Ureter (tissue), 1 donor: ENCODE results near the gene GLIS1. TPM values are rescaled to one million over a fixed set of nuclear protein-coding genes. Genes with fewer than 3 reads are reported as not detected.

Experiments
- DNase-seq: peaks from one replicate; pipeline ENCODE4 v3.0.0-alpha.2; 2020; ENCODE audit warnings: low spot score
- total RNA-seq: library from RNA; stranded (reverse); gene quantifications from one replicate; pipeline ENCODE4 v1.2.4, GENCODE V29; 2023
- donor health status: DM: yes; HTN: yes; CAD: no.

Gene GLIS1
- total RNA-seq, 1 donor from 2014 or later, result 2.7 TPM

DNA sequence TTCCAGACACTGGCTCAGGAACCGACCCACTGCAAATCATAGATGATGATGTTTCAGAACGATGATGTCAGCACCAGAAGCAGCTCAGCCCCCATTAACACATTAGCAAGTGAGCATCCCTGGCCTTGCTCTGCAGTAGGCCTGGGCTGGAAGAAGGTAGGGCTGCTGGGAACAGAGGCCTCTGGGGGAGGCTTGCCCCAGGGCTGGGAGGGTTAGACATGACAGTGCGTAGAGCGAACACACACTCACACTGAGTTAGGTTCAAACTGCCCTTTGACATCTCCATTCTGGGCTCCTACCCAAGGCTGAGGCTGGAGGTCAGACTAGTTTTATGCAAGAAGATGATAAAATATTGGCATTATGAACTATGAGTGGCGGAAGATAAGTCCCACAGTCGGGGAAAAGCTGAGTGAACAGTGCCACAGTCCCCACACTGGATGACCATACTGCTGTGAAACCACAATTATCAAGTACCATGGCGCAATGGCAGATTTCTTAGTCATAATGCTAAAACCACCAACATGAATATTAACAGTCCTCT is 188.7 kb downstream of the GLIS1 start:
- no peak for DNase-seq

GRCh38 chr1:53549781-53550180 is 189.2 kb downstream of the GLIS1 start:
- no peak for DNase-seq

- DNase-seq, result no peak
Measured at GRCh38 chr1:53549287-53549686, 189.7 kb downstream of the GLIS1 start.

DNA sequence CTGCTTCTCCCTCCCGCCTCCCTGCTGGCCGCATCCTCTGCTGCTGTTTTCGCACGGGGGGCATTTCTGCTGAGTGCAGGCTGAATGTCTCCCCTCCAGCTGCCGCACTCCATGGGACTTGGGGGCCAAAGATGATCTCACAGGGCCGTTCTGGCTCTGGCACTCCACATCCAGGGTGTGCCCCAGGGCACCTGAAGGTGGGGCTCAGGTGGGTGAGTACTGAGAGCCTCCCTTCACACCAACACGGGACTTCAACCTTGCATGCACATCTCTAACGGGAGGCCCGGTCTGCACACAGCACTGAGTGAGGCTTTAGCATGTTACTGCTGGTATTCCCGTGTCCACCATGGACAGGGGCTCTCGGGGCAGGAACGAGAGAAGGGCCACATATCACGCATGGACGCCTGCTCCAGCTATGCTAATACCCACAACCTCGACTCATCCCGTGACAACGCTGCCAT is 190.9 kb downstream of the GLIS1 start:
- DNase-seq, result no peak

DNA sequence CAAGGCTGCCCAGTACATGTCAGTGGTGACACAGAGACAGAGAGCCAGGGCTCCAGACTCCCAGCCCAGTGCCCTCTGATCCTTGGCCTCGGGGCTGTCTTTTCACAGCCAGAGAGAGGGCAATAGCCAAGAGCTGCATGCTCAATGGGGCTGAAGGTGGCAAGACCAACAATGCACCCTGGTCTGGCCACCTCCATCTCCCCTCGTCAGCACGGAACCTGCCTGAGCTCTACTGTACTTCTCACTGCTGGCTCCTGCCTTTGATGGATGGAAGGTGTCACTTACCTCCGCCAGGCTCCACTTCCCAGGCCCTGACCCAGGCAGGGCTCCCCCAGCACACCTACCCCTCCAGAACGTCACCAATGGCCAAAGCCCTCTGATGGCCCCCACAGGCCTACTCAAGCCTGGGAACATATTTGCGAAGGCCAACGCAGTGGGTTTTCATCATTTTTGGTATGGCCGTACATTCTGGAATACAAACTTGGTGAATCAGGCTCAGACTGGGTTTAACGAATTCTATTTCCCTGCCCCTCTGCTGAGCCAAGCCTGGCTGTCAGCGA is 191.7 kb downstream of the GLIS1 start:
- no peak for DNase-seq

GRCh38 chr1:53546409-53547155 is 192.4 kb downstream of the GLIS1 start:
- no peak for DNase-seq

- DNase-seq, result no peak
Measured at GRCh38 chr1:53545663-53546408, 193.1 kb downstream of the GLIS1 start.

DNA sequence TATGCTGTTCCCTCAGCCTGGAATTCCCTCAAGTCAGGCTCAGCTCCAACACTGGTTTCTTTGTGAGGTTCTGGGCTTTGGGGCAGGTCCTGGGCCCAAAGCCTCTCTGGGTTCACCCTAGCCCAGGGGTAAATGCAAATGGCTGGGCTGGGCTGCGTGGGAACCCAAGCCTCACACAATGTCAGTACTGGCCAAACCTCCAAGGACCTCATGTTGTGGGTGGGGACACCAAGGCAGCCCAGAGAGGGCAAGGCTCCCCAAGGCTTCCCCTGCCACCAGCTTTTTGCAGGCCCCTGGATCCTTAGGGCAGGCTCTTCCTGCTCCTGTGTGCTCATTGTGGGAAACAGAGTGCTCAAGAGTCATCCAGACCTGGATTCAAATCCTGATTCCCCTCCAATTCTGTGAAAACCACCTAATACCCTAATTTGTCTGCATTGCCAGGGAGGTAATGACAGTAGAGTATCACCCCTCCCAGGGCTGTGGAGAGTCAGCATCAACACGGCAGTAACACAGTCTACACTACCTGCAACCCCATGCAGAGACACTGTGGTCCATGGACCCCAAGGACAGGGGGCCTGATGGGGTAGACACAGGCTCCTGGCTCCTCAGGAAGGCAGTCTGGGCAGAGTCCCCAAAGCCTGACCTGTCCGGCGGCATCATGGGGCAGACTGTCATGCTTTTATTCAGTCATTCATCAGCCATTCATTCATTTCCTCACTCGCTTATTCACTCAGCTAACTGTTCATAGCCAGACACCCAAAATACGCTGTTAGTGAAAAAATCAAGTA is 194.0 kb downstream of the GLIS1 start:
- no peak for DNase-seq

DNA sequence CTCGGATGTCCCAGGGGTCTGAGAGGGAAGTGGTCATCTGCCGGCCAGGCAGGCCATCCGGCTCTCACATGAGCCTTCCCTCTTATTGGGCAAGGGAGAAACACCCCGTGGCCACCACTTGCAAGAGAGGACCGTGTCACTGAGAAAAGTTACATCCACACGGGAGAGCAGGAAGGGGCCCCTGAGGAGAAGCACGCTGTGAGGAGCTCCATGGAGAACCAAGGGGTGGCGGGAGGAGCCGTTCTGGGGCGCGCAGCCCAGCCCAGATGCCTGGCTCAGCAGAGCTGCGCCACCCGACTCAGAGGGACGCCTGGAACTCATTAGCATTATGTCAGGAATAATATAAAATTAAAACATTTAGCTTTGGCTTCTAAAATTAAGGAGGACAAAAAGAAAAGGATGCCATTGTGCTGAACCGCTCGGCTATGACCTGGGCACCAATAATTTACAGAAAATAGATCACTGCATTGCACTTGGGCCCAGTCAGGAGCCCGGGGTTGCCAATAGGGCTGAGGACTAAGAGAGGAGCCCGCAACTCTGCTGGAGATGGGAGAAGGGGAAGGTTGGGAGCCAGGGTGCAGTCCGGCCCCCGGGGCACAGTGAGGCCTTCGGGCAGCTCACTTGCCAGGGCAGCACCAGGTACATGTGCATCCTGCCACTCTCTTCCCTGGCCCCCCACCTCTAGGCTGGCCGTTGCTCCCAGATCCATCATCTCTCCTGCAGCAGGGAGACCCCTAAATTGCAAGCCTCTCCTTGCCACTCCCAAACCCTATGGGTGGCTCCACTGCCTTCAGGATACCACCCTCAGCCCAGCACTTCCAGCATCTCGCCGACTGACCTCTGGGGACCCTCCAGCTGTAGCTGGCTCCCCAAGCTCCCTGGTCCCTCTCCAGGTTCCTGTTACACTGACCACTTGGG is 194.9 kb downstream of the GLIS1 start:
- no peak for DNase-seq

GRCh38 chr1:53543130-53543777 is 195.7 kb downstream of the GLIS1 start:
- no peak for DNase-seq

- DNase-seq, result no peak
Measured at GRCh38 chr1:53542551-53542950, 196.4 kb downstream of the GLIS1 start.

GRCh38 chr1:53541761-53542550 is 197.0 kb downstream of the GLIS1 start:
- DNase-seq, result no peak

DNA sequence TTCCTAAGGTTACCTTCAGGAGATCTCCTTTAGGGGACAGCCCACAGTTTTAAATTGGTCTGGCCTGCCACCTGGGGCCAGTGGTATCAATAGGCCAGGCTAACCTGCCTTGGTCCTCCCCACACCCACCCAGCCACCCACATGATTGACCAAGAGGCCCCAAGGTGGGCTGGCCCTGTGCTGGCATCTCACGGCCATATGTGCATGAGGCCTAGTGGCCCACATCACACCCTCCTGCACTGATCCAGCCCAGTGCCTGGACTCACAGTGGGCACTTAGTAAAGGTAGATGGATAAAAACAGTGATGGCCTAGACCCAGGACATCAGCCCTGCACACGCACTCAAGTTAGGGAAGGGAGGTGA is 197.7 kb downstream of the GLIS1 start:
- no peak for DNase-seq

DNA sequence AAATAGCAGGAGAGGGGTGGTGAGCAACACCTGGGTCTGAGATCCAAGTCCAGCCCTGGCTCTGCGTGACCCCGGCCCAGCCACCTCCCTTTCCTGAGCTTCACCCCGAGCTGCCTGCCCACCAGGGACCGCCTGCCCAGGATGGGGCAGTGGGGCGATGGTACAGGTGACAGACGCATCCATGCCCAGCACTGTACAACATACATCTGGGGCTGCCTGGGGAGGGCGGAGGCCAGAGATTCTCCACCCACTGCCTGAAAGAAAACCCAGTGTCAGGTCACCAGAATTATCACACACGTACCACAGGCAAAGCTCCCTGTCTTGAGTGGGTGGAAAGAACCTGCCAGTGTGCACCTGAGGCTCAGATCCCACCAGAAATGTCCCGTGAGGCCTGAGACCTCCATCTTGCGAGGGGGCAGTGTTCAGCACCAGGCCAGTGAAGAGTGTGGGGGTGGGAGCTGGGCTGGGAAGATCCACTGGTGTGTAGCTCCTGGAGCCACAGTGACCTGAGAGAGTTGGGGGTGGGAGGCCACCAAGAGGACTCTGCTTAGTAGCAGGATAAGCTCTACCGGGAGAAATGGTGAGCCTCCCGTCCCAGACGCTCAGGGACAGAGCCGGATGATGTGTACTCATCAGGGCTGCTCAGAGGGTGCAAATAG is 198.2 kb downstream of the GLIS1 start:
- DNase-seq, result no peak

GRCh38 chr1:53539711-53540603 is 199.0 kb downstream of the GLIS1 start:
- DNase-seq, result no peak

DNA sequence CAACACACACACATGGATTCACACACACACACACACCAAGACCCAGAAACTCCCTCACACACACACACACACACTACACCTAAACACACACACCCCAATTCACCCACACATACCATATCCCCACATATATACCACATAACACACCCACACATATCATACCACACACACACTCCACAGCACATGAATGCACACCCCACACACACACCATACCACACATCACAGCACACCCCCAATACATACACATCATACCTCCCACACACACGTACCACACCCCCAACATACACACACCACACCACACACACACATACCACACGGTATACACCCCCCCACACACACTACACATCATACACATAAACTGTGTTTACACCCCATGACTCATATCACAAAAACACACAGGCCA is 199.7 kb downstream of the GLIS1 start:
- no peak for DNase-seq

DNA sequence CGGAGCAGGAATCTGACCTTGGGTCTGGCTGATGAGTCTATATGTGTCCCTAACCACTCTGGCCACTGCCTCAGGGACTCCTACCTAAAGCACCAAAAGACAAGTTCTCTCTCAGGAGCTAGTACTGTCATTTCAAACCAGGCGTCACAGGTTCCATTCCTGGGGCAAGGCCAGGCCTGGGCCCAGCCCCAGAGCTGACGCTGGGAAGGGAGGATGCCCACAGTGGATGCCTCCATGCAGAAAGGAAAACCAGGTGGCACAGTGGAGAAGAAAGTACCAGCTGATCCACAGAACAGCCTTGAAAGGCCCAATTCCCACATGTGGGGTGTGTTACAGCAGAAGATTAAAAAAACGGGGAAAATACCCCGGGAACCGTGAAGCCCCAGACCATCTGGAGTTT is 202.4 kb downstream of the GLIS1 start:
- DNase-seq, result no peak

DNA sequence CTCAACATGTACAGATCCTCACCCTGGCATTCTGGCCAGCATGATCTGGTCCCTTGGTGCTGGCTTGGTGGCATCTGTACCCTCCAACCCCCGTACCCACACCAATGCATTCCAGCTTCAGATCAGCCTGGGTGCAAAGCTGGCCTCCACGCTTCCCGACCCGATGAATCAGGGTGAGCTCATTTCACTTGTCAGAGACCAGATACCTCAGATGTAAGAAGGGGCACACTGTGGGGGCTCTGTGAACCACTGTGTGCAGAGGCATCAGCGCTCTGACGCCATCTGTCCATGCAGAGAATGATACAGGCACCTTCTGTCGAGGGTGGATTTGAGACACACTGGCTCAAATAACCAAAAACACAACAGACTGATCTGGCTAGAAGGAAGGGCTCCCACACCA is 203.1 kb downstream of the GLIS1 start:
- DNase-seq, result no peak
